SU-DHL-6 (cell line): ENCODE results near the gene IL1R2.

ENCODE experiments used
- CTCF ChIP-seq: fragments of 200-600 bp; sonication (generic); IDR thresholded peaks from one replicate; pipeline ENCODE4 v1.5.1; 2017; ENCODE audit warnings: antibody characterized with exemption, mild to moderate bottlenecking, low read length, moderate library complexity; ENCODE audit not compliant: insufficient read depth, poor library complexity, severe bottlenecking
- EZH2phosphoT487 ChIP-seq: fragments of 200-600 bp; sonication (generic), shearing (Covaris generic); conservative IDR thresholded peaks from 2 replicates; pipeline ENCODE4 v1.6.1; 2018; ENCODE audit warnings: mild to moderate bottlenecking, antibody characterized with exemption, low read length, moderate library complexity, mixed read lengths

- TF ChIP-seq CTCF (no peak), EZH2phosphoT487 (no peak)
Observed at GRCh38 chr2:102037681-102038080, 45.9 kb downstream of the IL1R2 start.
